Measurements from ENCODE around the gene PHLPP1.

DNA sequence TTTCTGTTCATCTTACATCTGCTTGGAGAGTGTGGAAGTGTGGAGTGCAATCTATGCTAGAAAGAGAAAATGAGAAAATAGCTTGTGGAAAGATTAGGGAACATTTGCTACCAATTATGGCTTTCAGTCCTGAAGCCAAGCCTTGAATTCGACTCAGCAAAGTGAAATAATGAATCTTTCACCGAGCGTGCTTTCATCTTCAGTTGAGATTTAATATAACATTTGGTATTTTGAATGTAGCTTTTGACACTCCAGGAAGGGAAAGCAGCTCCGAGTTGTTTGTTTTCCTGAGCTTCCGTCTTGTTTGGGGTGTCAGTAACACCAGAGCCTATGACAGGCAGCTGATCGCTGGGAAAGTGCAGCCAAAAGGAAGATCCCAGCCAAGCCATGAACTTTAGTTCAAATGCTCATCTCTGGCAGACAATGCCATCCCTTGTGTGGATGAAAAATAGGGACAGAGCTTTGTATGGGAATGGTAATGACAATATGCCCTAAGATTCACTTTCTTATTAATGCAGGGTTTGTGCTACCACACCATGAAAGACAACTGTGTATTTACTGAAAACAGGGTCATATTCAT lies 25.0 kb upstream of the PHLPP1 start:
- TF ChIP-seq POLR2AphosphoS5 (IDR thresholded peaks at IDR 0.05) (no peak), CTCF (IDR thresholded peaks at IDR 0.05) (no peak), POLR2A (IDR thresholded peaks at IDR 0.05) (no peak)

Data from stomach (tissue), 4 donors.